Measurements from ENCODE around the gene DDX18.

Gene DDX18

GRCh38 chr2:117834992-117835391 is 20.5 kb downstream of the DDX18 start:
- DNase-seq (ENCODE audit: low spot score) = no peak

GRCh38 chr2:117835990-117836760 is 21.7 kb downstream of the DDX18 start:
- DNase-seq (ENCODE audit: low spot score) = peak; percentile 95

DNA sequence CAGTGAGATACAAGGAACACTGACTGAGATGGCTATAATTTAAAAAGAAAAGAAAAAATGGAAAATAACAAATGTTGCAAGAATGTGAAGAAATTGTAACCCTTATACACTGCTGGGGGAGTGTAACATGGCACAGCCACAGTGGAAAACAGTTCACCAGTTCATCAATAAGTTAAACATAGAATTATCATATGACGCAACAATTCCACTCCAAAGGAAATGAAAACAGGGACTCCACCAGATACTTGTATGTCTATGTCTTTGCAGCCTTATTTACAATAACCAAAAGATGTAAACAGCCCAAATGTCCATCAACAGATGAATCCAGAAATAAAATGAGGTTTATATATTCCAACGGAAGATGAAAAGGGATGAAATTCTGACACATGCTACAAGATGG is 30.8 kb downstream of the DDX18 start:
- no peak for DNase-seq (ENCODE audit: low spot score)

- no peak for DNase-seq (ENCODE audit: low spot score)
Observed at GRCh38 chr2:117850015-117850414, 35.5 kb downstream of the DDX18 start.

DNA sequence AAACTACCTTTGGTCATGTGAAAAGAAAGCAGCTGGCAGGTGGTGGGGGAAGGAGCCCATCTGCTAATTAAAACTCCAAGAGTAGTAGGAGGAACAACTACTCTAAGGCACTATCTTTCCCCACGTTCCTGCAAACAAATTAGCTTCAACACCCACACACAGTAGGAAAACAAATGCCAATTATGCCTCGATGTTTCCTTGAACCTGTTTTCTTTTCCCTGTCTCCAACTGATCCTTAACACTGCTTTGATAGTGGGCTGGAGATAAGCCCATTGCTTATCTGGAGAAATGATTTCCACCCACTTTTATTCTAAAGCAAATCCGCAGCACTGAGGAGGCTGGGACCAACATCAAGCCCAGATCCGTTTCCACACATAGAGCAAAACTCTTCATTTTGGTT is 36.0 kb downstream of the DDX18 start:
- no peak for DNase-seq (ENCODE audit: low spot score)

DNA sequence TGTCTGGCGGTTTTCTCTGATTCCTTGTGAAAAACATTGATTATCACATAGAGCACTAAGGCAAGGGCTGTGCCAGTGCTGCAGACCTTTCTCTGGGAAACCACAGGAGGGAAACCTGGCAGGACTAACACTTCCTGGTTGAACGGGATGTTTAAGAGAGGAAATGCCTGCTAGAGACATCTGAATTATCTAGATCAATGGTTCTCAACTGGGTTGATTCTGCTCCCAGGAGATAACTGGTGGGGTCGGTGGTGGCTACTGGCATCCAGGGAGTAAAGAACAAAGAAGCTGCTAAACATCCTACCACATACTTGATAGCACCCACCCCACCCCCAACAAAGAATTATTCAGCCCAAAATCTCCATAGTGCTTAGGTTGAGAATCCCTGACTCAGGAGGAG is 37.5 kb downstream of the DDX18 start:
- no peak for DNase-seq (ENCODE audit: low spot score)

GRCh38 chr2:117853316-117853715 is 38.8 kb downstream of the DDX18 start:
- no peak for DNase-seq (ENCODE audit: low spot score)

GRCh38 chr2:117853873-117854272 is 39.4 kb downstream of the DDX18 start:
- DNase-seq (ENCODE audit: low spot score) = no peak

- no peak for DNase-seq (ENCODE audit: low spot score)
Observed at GRCh38 chr2:117854610-117855009, 40.1 kb downstream of the DDX18 start.

DNA sequence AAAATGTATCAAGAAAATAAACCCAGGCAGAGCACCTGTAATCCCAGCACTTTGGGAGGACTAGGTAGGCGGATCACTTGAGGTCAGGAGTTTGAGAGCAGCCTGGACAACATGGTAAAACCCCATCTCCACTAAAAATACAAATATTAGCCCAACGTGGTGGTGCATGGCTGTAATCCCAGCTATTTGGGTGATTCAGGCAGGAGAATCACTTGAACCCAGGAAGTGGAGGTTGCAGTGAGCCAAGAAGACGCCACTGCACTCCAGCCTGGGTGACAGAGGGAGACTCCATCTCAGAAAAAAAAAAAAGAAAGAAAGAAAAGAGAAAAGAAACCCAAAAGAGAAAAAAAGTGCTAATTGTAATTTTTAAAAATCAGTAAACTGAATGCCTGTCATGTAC is 41.4 kb downstream of the DDX18 start:
- no peak for DNase-seq (ENCODE audit: low spot score)

GRCh38 chr2:117856415-117857210 is 42.1 kb downstream of the DDX18 start:
- peak; percentile 85 for DNase-seq (ENCODE audit: low spot score)

DNA sequence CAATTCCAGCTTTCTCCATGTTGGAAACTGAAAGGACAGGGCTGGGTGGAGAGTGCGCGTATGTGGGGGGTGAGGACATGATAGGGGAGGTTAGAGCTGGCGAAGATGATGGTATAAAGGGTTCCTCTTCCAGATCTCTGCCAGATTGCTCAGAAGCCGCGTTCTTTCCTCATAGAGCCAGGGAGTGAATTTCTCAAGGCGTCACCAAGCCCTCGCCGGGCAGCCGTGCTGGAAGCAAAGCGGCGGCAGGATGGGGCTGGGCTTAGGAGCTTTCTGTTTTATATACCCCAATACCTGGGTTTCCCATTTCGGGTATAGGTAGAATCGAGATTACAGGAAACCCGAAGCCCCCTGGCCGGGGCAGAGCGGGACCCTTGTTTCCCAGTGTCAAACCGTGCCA is 43.8 kb downstream of the DDX18 start:
- peak; percentile 48 for DNase-seq (ENCODE audit: low spot score)

- DNase-seq (ENCODE audit: low spot score) = peak; percentile 16
Observed at GRCh38 chr2:117858892-117859531, 44.5 kb downstream of the DDX18 start.

DNA sequence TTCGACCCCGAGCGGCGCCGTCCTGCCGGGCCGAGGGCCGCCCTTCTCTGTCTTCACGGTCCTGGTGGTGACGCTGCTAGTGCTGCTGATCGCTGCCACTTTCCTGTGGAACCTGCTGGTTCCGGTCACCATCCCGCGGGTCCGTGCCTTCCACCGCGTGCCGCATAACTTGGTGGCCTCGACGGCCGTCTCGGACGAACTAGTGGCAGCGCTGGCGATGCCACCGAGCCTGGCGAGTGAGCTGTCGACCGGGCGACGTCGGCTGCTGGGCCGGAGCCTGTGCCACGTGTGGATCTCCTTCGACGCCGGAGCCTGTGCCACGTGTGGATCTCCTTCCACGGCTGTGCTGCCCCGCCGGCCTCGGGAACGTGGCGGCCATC is 45.0 kb downstream of the DDX18 start:
- DNase-seq (ENCODE audit: low spot score) = no peak

- no peak for DNase-seq (ENCODE audit: low spot score)
Observed at GRCh38 chr2:117859924-117860647, 45.6 kb downstream of the DDX18 start.

- DNase-seq (ENCODE audit: low spot score) = no peak
Observed at GRCh38 chr2:117862459-117862858, 48.0 kb downstream of the DDX18 start.

GRCh38 chr2:117875786-117876185 is 61.3 kb downstream of the DDX18 start:
- no peak for DNase-seq (ENCODE audit: low spot score)

- DNase-seq (ENCODE audit: low spot score) = no peak
Observed at GRCh38 chr2:117879003-117879402, 64.5 kb downstream of the DDX18 start.

Data from GM03348 (cell line).